ENCODE data around the gene ZNF276. TPM values are rescaled to one million over a fixed set of nuclear protein-coding genes. Genes with fewer than 3 reads are reported as not detected.
"Not testable (repeated sequence)": the region's sequence is repeated elsewhere in the genome, so short reads cannot be mapped to it uniquely, and the experiment has no call there.

ZNF276 gene
- total RNA-seq, 4 donors from 2014 or later, result 18.1 to 43.3 (median 34.1) TPM

- Histone ChIP-seq H3K27me3 (no peaks in the 10 kb centered on the region), H3K36me3 (peaks cover 20 to 90% (median 35%) of the 10 kb centered on the region in 3 donors), H3K9me3 (no peaks in the 10 kb centered on the region), H3K27ac (no peak overlapping the region), H3K4me1 (peaks cover 0 to 5% (median 4%) of the 10 kb centered on the region in 3 donors), H3K4me3 (no peak overlapping the region)
- WGBS, 2 donors, result 60 to 83% methylated on average over 2 of the region's 32 CpGs
- intact Hi-C loops (cut with DNase I), result no loop called here
- DNase-seq, result no peak
- TF ChIP-seq POLR2A (IDR thresholded peaks at IDR 0.05) (no peak), CTCF (IDR thresholded peaks at IDR 0.05) (no peak)
These were observed 27.2 kb upstream of the ZNF276 start for GRCh38 chr16:89693931-89694783.

GRCh38 chr16:89694784-89695085 lies 26.6 kb upstream of the ZNF276 start:
- H3K4me1 ChIP-seq; intact Hi-C loops (cut with DNase I); H3K9me3 ChIP-seq; H3K27ac ChIP-seq; H3K4me3 ChIP-seq; DNase-seq; H3K27me3 ChIP-seq: not testable (repeated sequence)
- H3K36me3 ChIP-seq, result peaks cover 20 to 84% (median 35%) of the 10 kb centered on the region in 3 donors
- WGBS, 2 donors, result 70 to 100% methylated on average over 1 to 2 of the region's 23 CpGs

GRCh38 chr16:89695086-89695874 lies 26.1 kb upstream of the ZNF276 start:
- Histone ChIP-seq H3K4me3 (no peak overlapping the region), H3K36me3 (peaks cover 15 to 79% (median 34%) of the 10 kb centered on the region in 3 donors), H3K9me3 (no peaks in the 10 kb centered on the region), H3K27ac (no peak overlapping the region), H3K27me3 (no peaks in the 10 kb centered on the region), H3K4me1 (peaks cover 7 to 15% (median 10%) of the 10 kb centered on the region in 3 donors)
- no peak for DNase-seq
- intact Hi-C loops (cut with DNase I), result no loop called here
- TF ChIP-seq POLR2A (IDR thresholded peaks at IDR 0.05), result no peak
- TF ChIP-seq CTCF (IDR thresholded peaks at IDR 0.05), result no peak
- 100% methylated on average over 1 of the region's 31 CpGs; no CpG with 5 or more reads in 1 of the 2 donors for WGBS, 2 donors

- Histone ChIP-seq H3K4me3 (no peak overlapping the region), H3K36me3 (peaks cover 10 to 71% (median 27%) of the 10 kb centered on the region in 3 donors), H3K9me3 (no peaks in the 10 kb centered on the region), H3K27ac (peak overlapping the region in 1 of 4 donors; percentile 21), H3K4me1 (peaks cover 12 to 23% (median 18%) of the 10 kb centered on the region in 3 donors), H3K27me3 (no peaks in the 10 kb centered on the region)
- intact Hi-C loops (cut with DNase I), result no loop called here
- DNase-seq, result no peak
- 62 to 94% methylated on average over 3 to 4 of the region's 25 CpGs for WGBS, 2 donors
- TF ChIP-seq CTCF (IDR thresholded peaks at IDR 0.05), result no peak
These were observed 25.3 kb upstream of the ZNF276 start for GRCh38 chr16:89695875-89696669.

- intact Hi-C loops (cut with DNase I), result no loop called here
- Histone ChIP-seq H3K27me3 (no peaks in the 10 kb centered on the region), H3K4me3 (no peak overlapping the region), H3K9me3 (no peaks in the 10 kb centered on the region), H3K4me1 (peaks cover 12 to 26% (median 20%) of the 10 kb centered on the region in 3 donors), H3K36me3 (peaks cover 10 to 64% (median 21%) of the 10 kb centered on the region in 3 donors), H3K27ac (peak overlapping the region in 1 of 4 donors; percentile 21)
- TF ChIP-seq POLR2A (IDR thresholded peaks at IDR 0.05) (no peak), CTCF (IDR thresholded peaks at IDR 0.05) (no peak)
- WGBS, 2 donors, result 80% methylated on average over 5 of the region's 18 CpGs; no CpG with 5 or more reads in 1 of the 2 donors
- no peak for DNase-seq
These were observed 24.6 kb upstream of the ZNF276 start for GRCh38 chr16:89696670-89697128.
